ENCODE data around the gene URB1. TPM values are rescaled to one million over a fixed set of nuclear protein-coding genes. Genes with fewer than 3 reads are reported as not detected.

URB1 gene
- total RNA-seq, 1 donor, result 21.7 TPM

GRCh38 chr21:32282992-32283391 lies 109.8 kb downstream of the URB1 start:
- no peak overlapping the region for H2AFZ ChIP-seq (ENCODE audit: low read length)
- no peak overlapping the region for H3K27ac ChIP-seq (ENCODE audit: low read depth, low read length)
- H3K27me3 ChIP-seq (ENCODE audit: insufficient read depth, low read length), result no peaks in the 10 kb centered on the region
- peaks cover 13% of the 10 kb centered on the region for H3K4me1 ChIP-seq (ENCODE audit: insufficient read depth, low read length)
- no peaks in the 10 kb centered on the region for H4K20me1 ChIP-seq (ENCODE audit: insufficient read depth, low read length)
- TF ChIP-seq CTCF (IDR thresholded peaks at IDR 0.05; ENCODE audit: extremely low read depth, low read depth, low read length), result no peak
- H3K79me2 ChIP-seq (ENCODE audit: insufficient read depth, low read length), result peaks cover 4% of the 10 kb centered on the region
- H3K9me3 ChIP-seq (ENCODE audit: low read depth, low read length), result no peaks in the 10 kb centered on the region
- no peak overlapping the region for H3K4me2 ChIP-seq (ENCODE audit: insufficient read depth, low read length)
- no peaks in the 10 kb centered on the region for H3K36me3 ChIP-seq (ENCODE audit: insufficient read depth, low read length)
- no peak for DNase-seq (ENCODE audit: insufficient read length, low spot score, missing footprints)
- no peak overlapping the region for H3K4me3 ChIP-seq (ENCODE audit: insufficient read depth, low read length)

- DNase-seq (ENCODE audit: insufficient read length, low spot score, missing footprints), result no peak
- H3K4me2 ChIP-seq (ENCODE audit: insufficient read depth, low read length), result no peak overlapping the region
- H3K4me1 ChIP-seq (ENCODE audit: insufficient read depth, low read length), result peaks cover 17% of the 10 kb centered on the region
- peaks cover 15% of the 10 kb centered on the region for H3K79me2 ChIP-seq (ENCODE audit: insufficient read depth, low read length)
- no peaks in the 10 kb centered on the region for H3K36me3 ChIP-seq (ENCODE audit: insufficient read depth, low read length)
- no peaks in the 10 kb centered on the region for H3K9me3 ChIP-seq (ENCODE audit: low read depth, low read length)
- H4K20me1 ChIP-seq (ENCODE audit: insufficient read depth, low read length), result no peaks in the 10 kb centered on the region
- H3K4me3 ChIP-seq (ENCODE audit: insufficient read depth, low read length), result no peak overlapping the region
- no peak for TF ChIP-seq CTCF (IDR thresholded peaks at IDR 0.05; ENCODE audit: extremely low read depth, low read depth, low read length)
- H3K27me3 ChIP-seq (ENCODE audit: insufficient read depth, low read length), result no peaks in the 10 kb centered on the region
- peak overlapping the region; percentile 24 for H3K27ac ChIP-seq (ENCODE audit: low read depth, low read length)
- H2AFZ ChIP-seq (ENCODE audit: low read length), result no peak overlapping the region
These were observed 111.3 kb downstream of the URB1 start for GRCh38 chr21:32281531-32281930.

- no peaks in the 10 kb centered on the region for H3K27me3 ChIP-seq (ENCODE audit: insufficient read depth, low read length)
- TF ChIP-seq CTCF (IDR thresholded peaks at IDR 0.05; ENCODE audit: extremely low read depth, low read depth, low read length), result no peak
- no peaks in the 10 kb centered on the region for H4K20me1 ChIP-seq (ENCODE audit: insufficient read depth, low read length)
- peaks cover 17% of the 10 kb centered on the region for H3K4me1 ChIP-seq (ENCODE audit: insufficient read depth, low read length)
- DNase-seq (ENCODE audit: insufficient read length, low spot score, missing footprints), result no peak
- peaks cover 24% of the 10 kb centered on the region for H3K79me2 ChIP-seq (ENCODE audit: insufficient read depth, low read length)
- peak overlapping the region; percentile 98 for H3K4me2 ChIP-seq (ENCODE audit: insufficient read depth, low read length)
- peak overlapping the region; percentile 98 for H3K4me3 ChIP-seq (ENCODE audit: insufficient read depth, low read length)
- H3K27ac ChIP-seq (ENCODE audit: low read depth, low read length), result peak overlapping the region; percentile 93
- peak overlapping the region; percentile 92 for H2AFZ ChIP-seq (ENCODE audit: low read length)
- no peaks in the 10 kb centered on the region for H3K36me3 ChIP-seq (ENCODE audit: insufficient read depth, low read length)
- no peaks in the 10 kb centered on the region for H3K9me3 ChIP-seq (ENCODE audit: low read depth, low read length)
These were observed 113.5 kb downstream of the URB1 start for GRCh38 chr21:32279377-32279680.

GRCh38 chr21:32278518-32279376 lies 114.1 kb downstream of the URB1 start, which contains the start of gene MIS18A:
MIS18A (minus strand) TSS chr21:32279049; CDS start chr21:32279014, 35 bp downstream.
- peak within 1 kb of the TSS; percentile 98 for H3K4me2 ChIP-seq (ENCODE audit: insufficient read depth, low read length)
- H3K27ac ChIP-seq (ENCODE audit: low read depth, low read length), result peak within 1 kb of the TSS; percentile 93
- peak; percentile 97 for DNase-seq (ENCODE audit: insufficient read length, low spot score, missing footprints)
- H3K9me3 ChIP-seq (ENCODE audit: low read depth, low read length), result no peaks in the 10 kb centered on the region
- peak within 1 kb of the TSS; percentile 98 for H3K4me3 ChIP-seq (ENCODE audit: insufficient read depth, low read length)
- H3K36me3 ChIP-seq (ENCODE audit: insufficient read depth, low read length), result peaks cover 2% of the 10 kb centered on the region
- peak within 1 kb of the TSS; percentile 98 for H2AFZ ChIP-seq (ENCODE audit: low read length)
- no peaks in the 10 kb centered on the region for H3K27me3 ChIP-seq (ENCODE audit: insufficient read depth, low read length)
- H3K4me1 ChIP-seq (ENCODE audit: insufficient read depth, low read length), result peaks cover 17% of the 10 kb centered on the region
- no peak for TF ChIP-seq CTCF (IDR thresholded peaks at IDR 0.05; ENCODE audit: extremely low read depth, low read depth, low read length)
- peaks cover 24% of the 10 kb centered on the region for H3K79me2 ChIP-seq (ENCODE audit: insufficient read depth, low read length)
- no peaks in the 10 kb centered on the region for H4K20me1 ChIP-seq (ENCODE audit: insufficient read depth, low read length)
